Astrocyte of the spinal cord (primary cell): ENCODE measurements around the gene TAOK2.
A peak's percentile ranks its signal among the peaks of the same experiment; 100 is the strongest.
"Not testable (repeated sequence)": the region's sequence is repeated elsewhere in the genome, so short reads cannot be mapped to it uniquely, and the experiment has no call there.

Experiments used
- DNase-seq: peaks from one replicate; pipeline ENCODE4 v3.0.0; 2011; ENCODE audit warnings: low read depth, low spot score
- H3K4me3 ChIP-seq: 2 replicates; pipeline ENCODE4 v1.5.1; 2011; ENCODE audit warnings: low read depth, mild to moderate bottlenecking, low read length, moderate library complexity
- in situ Hi-C: cut with HindIII; loops from 2 replicates; pipeline ENCODE4 v1.10.0; 2017; ENCODE audit warnings: low sequenced_read_pairs
- TF ChIP-seq, protein P1 (sequence below): IDR thresholded peaks from 2 replicates; pipeline ENCODE4 v1.5.1; 2012; ENCODE audit warnings: low read depth, mild to moderate bottlenecking, low read length, inconsistent platforms

TAOK2 gene

DNA sequence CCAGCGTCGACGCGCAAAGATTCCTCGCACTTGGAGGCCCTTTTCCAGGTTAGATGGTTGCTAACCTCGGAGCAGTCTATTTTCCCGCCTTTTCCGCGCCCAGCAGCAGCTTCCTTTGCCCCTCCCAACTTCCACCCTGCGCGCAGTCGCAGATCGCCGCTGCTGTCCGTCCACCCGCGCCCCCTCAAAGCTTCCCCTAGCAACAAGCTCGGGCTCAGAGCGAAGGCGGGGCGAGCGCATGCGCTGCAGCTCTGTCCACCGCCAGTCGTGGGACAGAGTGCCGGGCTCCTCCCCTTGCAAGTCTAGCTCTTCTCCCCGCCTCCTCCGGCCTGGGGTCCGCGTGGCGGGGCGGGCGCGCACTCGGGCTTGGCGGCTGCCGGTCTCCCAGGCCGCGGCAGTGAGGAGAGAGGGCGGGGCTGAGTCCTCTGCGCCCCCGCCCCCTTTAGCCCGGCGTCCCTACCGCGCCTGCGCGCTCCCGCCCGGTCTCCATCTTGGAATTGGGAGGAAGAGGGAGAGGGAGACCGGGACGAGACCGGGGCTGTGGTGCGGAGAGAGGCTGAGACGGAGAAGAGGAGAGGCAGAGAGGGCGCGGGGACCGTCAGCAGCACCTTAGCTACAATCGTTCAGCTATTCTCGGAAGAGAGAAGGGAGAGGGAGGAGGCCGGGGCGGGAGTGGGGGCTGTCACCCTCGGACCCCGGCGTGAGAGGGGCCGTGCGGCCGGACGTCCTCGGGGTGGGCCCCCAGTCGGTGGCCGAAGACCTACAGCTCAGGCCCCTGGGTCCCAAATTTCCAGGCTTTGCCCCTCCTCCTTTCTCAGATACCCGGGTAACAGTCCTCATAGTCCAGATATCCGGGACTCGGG, at the start of gene TAOK2:
TAOK2 (plus strand) TSS at position 485 of the 863 bp plus-strand sequence. CDS start 3,905 bp downstream, outside the sequence.
- TF ChIP-seq, protein P1, sequence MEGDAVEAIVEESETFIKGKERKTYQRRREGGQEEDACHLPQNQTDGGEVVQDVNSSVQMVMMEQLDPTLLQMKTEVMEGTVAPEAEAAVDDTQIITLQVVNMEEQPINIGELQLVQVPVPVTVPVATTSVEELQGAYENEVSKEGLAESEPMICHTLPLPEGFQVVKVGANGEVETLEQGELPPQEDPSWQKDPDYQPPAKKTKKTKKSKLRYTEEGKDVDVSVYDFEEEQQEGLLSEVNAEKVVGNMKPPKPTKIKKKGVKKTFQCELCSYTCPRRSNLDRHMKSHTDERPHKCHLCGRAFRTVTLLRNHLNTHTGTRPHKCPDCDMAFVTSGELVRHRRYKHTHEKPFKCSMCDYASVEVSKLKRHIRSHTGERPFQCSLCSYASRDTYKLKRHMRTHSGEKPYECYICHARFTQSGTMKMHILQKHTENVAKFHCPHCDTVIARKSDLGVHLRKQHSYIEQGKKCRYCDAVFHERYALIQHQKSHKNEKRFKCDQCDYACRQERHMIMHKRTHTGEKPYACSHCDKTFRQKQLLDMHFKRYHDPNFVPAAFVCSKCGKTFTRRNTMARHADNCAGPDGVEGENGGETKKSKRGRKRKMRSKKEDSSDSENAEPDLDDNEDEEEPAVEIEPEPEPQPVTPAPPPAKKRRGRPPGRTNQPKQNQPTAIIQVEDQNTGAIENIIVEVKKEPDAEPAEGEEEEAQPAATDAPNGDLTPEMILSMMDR, result no peak

DNA sequence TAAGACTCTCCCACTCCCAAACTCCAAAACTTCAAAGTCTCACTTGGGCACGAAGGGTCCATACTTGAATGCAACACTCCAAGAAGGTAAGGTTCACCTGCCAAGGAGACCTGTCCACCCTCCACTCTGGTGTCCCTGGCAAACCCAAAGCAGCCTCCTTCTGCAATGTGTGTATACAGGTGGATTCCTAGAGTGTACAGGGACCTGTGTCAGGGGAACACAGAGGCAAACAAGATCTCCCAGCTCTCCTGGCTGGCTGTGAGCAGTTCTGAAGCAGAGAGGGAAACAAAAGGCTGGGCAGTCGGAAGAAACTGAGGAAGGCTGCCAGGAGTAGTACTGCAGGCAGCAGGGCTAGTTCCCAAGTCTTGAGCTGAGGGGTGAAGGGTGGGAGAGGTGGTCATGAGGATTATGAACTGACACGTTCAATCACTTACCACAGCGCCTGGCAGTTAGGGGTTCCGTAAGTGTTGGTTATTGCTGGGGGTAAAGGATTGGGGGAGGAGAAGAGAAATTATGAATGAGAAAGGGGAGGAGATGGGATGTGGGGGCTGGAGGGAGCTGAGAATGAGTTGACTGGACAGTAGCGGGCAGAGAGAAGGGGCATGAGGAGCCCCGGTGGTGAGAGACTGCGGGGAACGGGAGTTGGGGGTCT, 48.4 kb upstream of the TAOK2 start:
- H3K4me3 ChIP-seq, result peak overlapping the region; percentile 80
- in situ Hi-C loops, result no loop called here
- no peak for DNase-seq
- TF ChIP-seq, protein P1, result no peak

More for the DNA sequence above, at the start of gene TAOK2:
- in situ Hi-C loops, result no loop called here
- peak; percentile 100 for DNase-seq
- peak within 1 kb of the TSS; percentile 93 for H3K4me3 ChIP-seq

DNA sequence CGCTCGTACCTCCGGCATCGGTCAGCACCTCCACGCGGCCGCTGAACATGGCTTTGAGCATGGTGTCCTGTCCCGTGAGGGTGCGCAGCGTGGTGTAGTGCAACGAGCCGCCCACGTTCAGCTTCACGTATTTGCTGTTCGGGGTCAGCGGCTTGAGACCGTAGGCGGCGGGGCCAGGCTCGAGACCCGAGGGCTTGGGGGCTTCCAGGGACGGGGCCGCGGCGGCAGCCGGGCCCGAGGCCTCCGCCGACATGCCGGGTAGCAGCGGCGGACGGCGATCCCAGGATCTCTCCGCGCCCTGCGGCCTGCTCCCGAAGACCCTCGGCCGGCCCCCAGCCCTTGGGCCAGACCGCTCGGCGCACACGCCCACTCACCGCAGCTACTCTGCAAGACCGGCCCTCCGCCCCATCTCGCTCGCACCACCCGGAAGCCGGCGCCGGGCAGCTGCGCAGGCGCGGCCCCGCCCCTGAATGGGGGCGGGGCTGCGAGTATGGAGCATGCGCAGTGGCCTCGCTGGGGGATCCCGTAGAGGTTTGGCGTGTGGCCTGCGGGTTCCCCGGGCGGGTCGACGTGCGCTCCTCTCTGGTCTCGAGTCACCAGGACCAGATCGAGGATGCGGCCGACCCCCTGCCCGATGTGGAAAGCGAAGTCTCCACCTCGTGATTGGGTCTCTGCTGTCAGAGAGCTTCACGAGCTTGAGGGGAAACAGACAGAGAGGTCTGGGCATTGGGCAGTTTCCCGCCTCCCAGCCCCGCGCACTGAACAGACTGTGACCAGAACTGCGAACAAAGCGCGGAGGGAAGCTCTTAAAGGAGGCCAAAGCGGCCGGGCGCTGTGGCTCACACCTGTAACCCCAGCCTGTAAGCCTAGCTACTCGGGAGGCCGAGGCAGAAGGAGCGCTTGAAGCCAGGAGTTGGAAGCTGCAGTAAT, 47.6 kb upstream of the TAOK2 start, which contains the start of gene KCTD13:
KCTD13 (minus strand) TSS at position 446 of the 930 bp plus-strand sequence; CDS start at position 253, 193 bp downstream.
- in situ Hi-C loops, result no loop called here

DNA sequence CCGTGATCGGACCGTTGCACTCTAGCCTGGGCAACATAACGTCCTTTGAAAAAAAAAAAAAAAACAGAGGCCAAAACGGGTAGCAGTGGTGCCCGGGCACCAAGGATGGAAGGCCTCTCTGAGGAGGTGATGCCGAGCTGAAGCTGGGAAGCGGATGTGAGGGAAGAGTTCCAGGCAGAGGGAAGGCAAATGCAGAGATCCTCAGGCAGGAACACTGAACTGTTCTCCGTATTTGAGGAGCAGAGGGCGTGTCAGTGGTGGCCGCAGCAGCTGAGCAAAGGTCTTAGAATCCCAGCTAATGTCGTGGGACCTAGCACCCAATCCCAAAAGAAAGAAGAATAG, 47.0 kb upstream of the TAOK2 start:
- in situ Hi-C loops, result no loop called here
- H3K4me3 ChIP-seq, result peak overlapping the region; percentile 80
- peak; percentile 31 for DNase-seq
- TF ChIP-seq, protein P1, result no peak

More for the DNA sequence above, 47.6 kb upstream of the TAOK2 start, which contains the start of gene KCTD13:
- H3K4me3 ChIP-seq, result peak within 1 kb of the TSS; percentile 80
- DNase-seq, result peak; percentile 81
- TF ChIP-seq, protein P1, result no peak

DNA sequence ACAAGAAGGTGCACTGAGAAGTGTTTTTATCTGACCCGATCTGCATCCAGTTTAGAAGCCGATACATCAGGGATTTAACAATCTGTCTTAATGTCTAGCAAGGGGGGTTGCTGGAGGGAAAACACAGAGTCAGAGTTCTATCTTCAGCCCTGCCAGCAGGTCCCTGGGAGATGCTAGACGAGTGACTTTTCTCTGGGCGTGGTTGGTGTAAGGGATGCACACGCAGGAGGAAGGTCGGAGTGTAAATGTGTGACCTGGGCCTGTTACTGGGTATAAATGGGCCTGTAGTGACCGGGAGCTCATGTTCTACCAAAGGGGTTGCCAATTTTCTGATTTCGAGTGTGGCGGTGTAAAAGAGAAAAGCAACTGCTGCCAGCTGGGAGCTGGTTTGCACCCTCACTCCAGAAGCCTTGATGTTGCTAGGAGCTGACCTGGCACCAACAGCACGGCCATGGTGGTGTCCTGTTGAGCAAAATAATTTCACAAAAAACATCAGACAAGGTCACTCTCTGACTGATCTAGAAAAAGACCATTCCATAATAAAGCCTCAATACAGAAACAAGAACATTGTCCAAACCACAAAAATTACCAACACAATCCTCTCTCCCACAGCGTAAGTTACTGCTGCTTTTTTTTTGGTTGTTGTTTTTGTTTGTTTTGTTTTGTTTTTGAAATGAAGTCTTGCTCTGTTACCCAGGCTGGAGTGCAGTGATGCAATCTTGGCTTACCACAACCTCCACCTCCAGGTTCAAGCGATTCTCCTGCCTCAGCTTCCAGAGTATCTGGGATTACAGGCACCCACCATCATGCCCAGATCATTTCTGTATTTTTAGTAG, 46.4 kb upstream of the TAOK2 start:
- H3K4me3 ChIP-seq, result peak overlapping the region; percentile 80
- in situ Hi-C loops, result no loop called here
- no peak for DNase-seq
- TF ChIP-seq, protein P1, result no peak

DNA sequence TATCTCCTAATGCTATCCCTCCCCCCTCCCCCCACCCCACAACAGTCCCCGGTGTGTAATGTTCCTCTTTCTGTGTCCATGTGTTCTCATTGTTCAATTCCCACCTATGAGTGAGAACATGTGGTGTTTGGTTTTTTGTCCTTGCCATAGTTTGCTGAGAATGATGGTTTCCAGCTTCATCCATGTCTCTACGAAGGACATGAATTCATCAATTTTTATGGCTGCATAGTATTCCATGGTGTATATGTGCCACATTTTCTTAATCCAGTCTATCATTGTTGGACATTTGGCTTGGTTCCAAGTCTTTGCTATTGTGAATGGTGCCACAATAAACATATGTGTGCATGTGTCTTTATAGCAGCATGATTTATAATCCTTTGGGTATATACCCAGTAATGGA, 41.9 kb upstream of the TAOK2 start:
- in situ Hi-C loops, H3K4me3 ChIP-seq, DNase-seq: not testable (repeated sequence)
